ENCODE results near the gene ARGLU1. TPM values are rescaled to one million over a fixed set of nuclear protein-coding genes. Genes with fewer than 3 reads are reported as not detected.

The ARGLU1 gene
- total and polyA plus RNA-seq, 9 of the 15 experiments (the other 6 are each of a cell fraction or from before 2014, with no cell fraction given) = 19.3 to 99.9 (median 49.3) TPM

- Histone ChIP-seq H3K27me3 (ENCODE audit: control insufficient read depth in 2 of 2, insufficient read depth in 2 of 2, low read length in 2 of 2) (no peaks in the 10 kb centered on the region), H3K4me1 (replicated peaks in 1 of 2; ENCODE audit: control insufficient read depth in 2 of 2, insufficient read depth in 2 of 2, low read length in 2 of 2) (peaks cover 0 to 3% of the 10 kb centered on the region in 2 experiments; a peak in 3 of 5 replicates), H3K4me3 (no peak overlapping the region), H3K36me3 (ENCODE audit: control insufficient read depth, insufficient read depth, low read length) (no peaks in the 10 kb centered on the region), H3K9me3 (replicated peaks; ENCODE audit: control insufficient read depth, insufficient read depth, low read depth, low read length) (no peaks in the 10 kb centered on the region), H3K9me1 (ENCODE audit: control insufficient read depth, insufficient read depth, low read length) (no peaks in the 10 kb centered on the region), H3K9ac (ENCODE audit: insufficient read depth in 1 of 2, low read depth in 2 of 2, low read length in 2 of 2) (peak overlapping the region in 1 of 2 experiments; percentile 20; a peak in 1 of 4 replicates), H4K20me1 (replicated peaks; ENCODE audit: control insufficient read depth, insufficient read depth, low read length) (no peaks in the 10 kb centered on the region), H2AFZ (ENCODE audit: low read depth, low read length) (peak overlapping the region; percentile 83), H3K4me2 (ENCODE audit: insufficient read depth, low read length) (peak overlapping the region; percentile 49), H3K79me2 (ENCODE audit: control insufficient read depth, insufficient read depth, low read length) (no peaks in the 10 kb centered on the region), H3K27ac (ENCODE audit: extremely low read depth, low read depth, low read length) (no peak overlapping the region; the same call in 2 of the 3 replicates)
- peak in 2 of 4 experiments; percentile 16 to 44 for DNase-seq (ENCODE audit: extremely low read depth in 1 of 4, low spot score in 3 of 4)
- intact Hi-C loops (cut with micrococcal nuclease) (no loop called here), in situ Hi-C loops (cut with MboI) (no loop called here)
- no TSS peak for BruUV-seq (replicated peaks)
- FAIRE-seq = no peak
- ChIA-PET POLR2A (interaction anchor here (0.6 kb wide), 1 partner anchor 560 kb away, joined by 3 read pairs; no protein-coding TSS in a partner anchor), CTCF (ENCODE audit: low intra/inter-chr PET ratio) (no interaction called here)
- peak; percentile 79 for ATAC-seq
- 15% methylated on average over 8 of the region's 11 CpGs for WGBS (ENCODE audit: insufficient coverage, low coverage, missing lambda C conversion rate)
- TF ChIP-seq ZNF239 (CRISPR knock-in tag; IDR thresholded peaks at IDR 0.05) = no peak
- TF ChIP-seq TAF1 (IDR thresholded peaks at IDR 0.05; ENCODE audit: control insufficient read depth, extremely low read depth, insufficient read depth, low read length, severe bottlenecking) = peak; percentile 46
- TF ChIP-seq NFE2 (IDR thresholded peaks at IDR 0.05; ENCODE audit: low read depth) = peak; percentile 83
- peak; percentile 69 for TF ChIP-seq MAFF (IDR thresholded peaks at IDR 0.05; ENCODE audit: low read length)
- TF ChIP-seq TAF9B (IDR thresholded peaks at IDR 0.05; ENCODE audit: partially characterized antibody) = peak; percentile 27
- 0 out of 2 replicates have a peak, but pooled peaks have one; percentile 13 for TF ChIP-seq DPF2 (IDR thresholded peaks at IDR 0.05)
- TF ChIP-seq TBP (optimal IDR thresholded peaks at IDR 0.05; ENCODE audit: low read depth, low read length) = peak; percentile 18
- peak; percentile 85 for TF ChIP-seq ZNF316 (IDR thresholded peaks at IDR 0.05)
- TF ChIP-seq MAFK (IDR thresholded peaks at IDR 0.05; ENCODE audit: low read length) = 0 out of 2 replicates have a peak, but pooled peaks have one; percentile 48
- peak; percentile 89 for TF ChIP-seq MAFG (tag; conservative IDR thresholded peaks at IDR 0.05)
- TF ChIP-seq NFE2L1 (tag; IDR thresholded peaks at IDR 0.05; ENCODE audit: borderline replicate concordance, low read depth) = peak; percentile 74
- TF ChIP-seq C11orf30 (IDR thresholded peaks at IDR 0.05; ENCODE audit: low read depth) = peak; percentile 79
- no peak for TF ChIP-seq MEF2D (tag; conservative IDR thresholded peaks at IDR 0.05; ENCODE audit: low read depth)
- no peak for TF ChIP-seq TRIM25 (IDR thresholded peaks at IDR 0.05; ENCODE audit: borderline replicate concordance)
These were observed 60.2 kb downstream of the ARGLU1 start for GRCh38 chr13:106507560-106508274.
